SK-MEL-5 (cell line): ENCODE data around the gene TP53TG3B. TPM values are rescaled to one million over a fixed set of nuclear protein-coding genes. Genes with fewer than 3 reads are reported as not detected.
"Not testable (repeated sequence)": the region's sequence is repeated elsewhere in the genome, so short reads cannot be mapped to it uniquely, and the experiment has no call there.

Source experiments
- DNase-seq: peaks from one replicate; pipeline ENCODE4 v3.0.0-alpha.2; 2016; ENCODE audit warnings: low read depth, low spot score
- in situ Hi-C: cut with HindIII; loops from 2 replicates; pipeline ENCODE4 v1.10.0; 2016; ENCODE audit warnings: low sequenced_read_pairs, high pct_unique_total_duplicates, low pct_unique_long_range_greater_than_20kb
- polyA plus RNA-seq, 2 experiments: library from polyadenylated mRNA; depleted of rRNA; stranded (reverse); fragments of >200 nt; gene quantifications; 2 replicates each; pipeline ENCODE4 v1.2.3, GENCODE V29; 2015
- small RNA-seq, 2 experiments: library from RNA; depleted of rRNA; stranded (forward); fragments of <200 nt; gene quantifications; one replicate each; pipeline ENCODE3, GENCODE V24; 2014
- total RNA-seq: library from RNA; depleted of rRNA; stranded (reverse); fragments of >200 nt; shearing (Covaris generic); gene quantifications from 2 replicates; pipeline ENCODE4 v1.2.3, GENCODE V29; 2014; rRNA removed

The TP53TG3B gene
- not detected in 2 replicates for total RNA-seq
- not detected in 2 replicates for polyA plus RNA-seq (2015; cell fraction: cytosol; rRNA removed)
- not detected in 2 replicates for polyA plus RNA-seq (2015; cell fraction: nucleus; rRNA removed)

DNA sequence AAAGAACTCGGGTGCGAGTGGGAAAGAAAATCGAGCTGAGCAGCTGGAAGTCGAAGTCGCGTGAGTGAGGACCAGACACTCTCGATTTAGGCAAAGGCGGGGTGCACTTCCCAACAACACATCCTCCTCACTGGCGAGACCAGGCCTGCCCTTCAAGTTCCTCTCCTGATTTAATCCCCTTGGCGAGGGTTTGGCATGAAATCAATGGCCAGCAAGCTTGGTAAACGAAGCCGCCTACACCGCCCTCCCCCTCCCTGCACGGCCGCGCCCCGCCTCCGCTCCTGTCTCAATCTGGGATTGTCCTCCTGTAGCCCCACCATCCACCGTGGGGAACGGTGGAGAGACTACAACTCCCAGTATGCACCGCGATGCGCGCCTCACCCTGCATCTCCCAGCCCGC is at the start of gene TP53TG3B:
TP53TG3B (plus strand) TSS at position 301 of the 400 bp plus-strand sequence; CDS start at position 369, 68 bp downstream.
- in situ Hi-C loops, DNase-seq: not testable (repeated sequence)

- in situ Hi-C loops, DNase-seq: not testable (repeated sequence)
These were observed 24.2 kb upstream of the TP53TG3B start for GRCh38 chr16:33336226-33337012.

DNA sequence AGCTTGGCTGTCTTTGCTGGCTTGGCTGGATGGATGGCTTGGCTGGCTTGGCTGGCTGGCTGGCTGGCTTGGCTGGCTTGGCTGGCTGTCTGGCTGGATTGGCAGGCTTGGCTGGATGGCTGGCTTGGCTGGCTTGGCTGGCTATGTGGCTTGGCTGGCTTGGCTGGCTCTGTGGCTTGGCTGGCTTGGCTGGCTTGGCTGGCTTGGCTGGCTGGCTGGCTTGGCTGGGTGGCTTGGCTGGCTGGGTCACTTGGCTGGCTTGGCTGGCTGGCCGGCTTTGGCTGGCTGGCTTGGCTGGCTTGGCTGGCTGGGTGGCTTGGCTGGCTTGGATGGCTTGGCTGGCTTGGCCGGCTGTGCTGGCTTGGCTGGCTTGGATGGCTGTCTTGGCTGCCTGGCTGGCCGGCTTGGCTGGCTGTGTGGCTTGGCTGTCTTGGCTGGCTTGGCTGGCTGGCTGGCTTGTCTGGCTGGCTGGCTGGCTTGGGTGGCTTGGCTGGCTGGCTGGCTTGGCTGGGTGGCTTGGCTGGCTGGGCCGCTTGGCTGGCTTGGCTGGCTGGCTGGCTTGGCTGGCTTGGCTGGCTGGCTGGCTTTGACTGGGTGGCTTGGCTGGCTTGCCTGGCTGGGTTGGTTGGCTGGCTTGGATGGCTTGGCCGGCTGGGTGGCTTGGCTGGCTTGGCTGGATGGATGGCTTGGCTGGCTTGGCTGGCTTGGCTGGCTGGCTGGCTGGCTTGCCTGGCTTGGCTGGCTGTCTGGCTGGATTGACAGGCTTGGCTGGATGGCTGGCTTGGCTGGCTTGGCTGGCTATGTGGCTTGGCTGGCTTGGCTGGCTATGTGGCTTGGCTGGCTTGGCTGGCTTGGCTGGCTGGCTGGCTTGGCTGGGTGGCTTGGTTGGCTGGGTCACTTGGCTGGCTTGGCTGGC is 22.8 kb upstream of the TP53TG3B start:
- in situ Hi-C loops = not testable (repeated sequence)
- DNase-seq = peak; percentile 0

GRCh38 chr16:33338543-33338951 is 22.1 kb upstream of the TP53TG3B start:
- in situ Hi-C loops, DNase-seq: not testable (repeated sequence)

- in situ Hi-C loops, DNase-seq: not testable (repeated sequence)
These were observed 21.3 kb upstream of the TP53TG3B start for GRCh38 chr16:33339093-33340061.

Small RNA genes within 50 kb of the gene (small RNA-seq; reads per million reads assigned to genes)
- gene AC141257.3 (0 reads per million in 2 experiments), gene AC141257.4 (0 reads per million in 2 experiments)

Other genes with a start within 250 kb of the TP53TG3B start
- gene TP53TG3C, start 166.6 kb upstream of the TP53TG3B start, total RNA-seq = not detected in 2 replicates
- not detected in 2 replicates for gene TP53TG3E, start 56.5 kb upstream of the TP53TG3B start, total RNA-seq
- gene TP53TG3F, start 98.8 kb downstream of the TP53TG3B start, total RNA-seq = not detected in 2 replicates